HG02588 (cell line): ENCODE results near the gene ATP8A1.
A peak's percentile ranks its signal among the peaks of the same experiment; 100 is the strongest.
"Not testable (repeated sequence)": the region's sequence is repeated elsewhere in the genome, so short reads cannot be mapped to it uniquely, and the experiment has no call there.

Experiments
- ATAC-seq: cut with Tn5 transposase; IDR thresholded peaks from one replicate; pipeline ENCODE4 v1.9.1; 2021; ENCODE audit warnings: mild to moderate bottlenecking, moderate library complexity; ENCODE audit not compliant: unreplicated experiment

ATP8A1 gene

DNA sequence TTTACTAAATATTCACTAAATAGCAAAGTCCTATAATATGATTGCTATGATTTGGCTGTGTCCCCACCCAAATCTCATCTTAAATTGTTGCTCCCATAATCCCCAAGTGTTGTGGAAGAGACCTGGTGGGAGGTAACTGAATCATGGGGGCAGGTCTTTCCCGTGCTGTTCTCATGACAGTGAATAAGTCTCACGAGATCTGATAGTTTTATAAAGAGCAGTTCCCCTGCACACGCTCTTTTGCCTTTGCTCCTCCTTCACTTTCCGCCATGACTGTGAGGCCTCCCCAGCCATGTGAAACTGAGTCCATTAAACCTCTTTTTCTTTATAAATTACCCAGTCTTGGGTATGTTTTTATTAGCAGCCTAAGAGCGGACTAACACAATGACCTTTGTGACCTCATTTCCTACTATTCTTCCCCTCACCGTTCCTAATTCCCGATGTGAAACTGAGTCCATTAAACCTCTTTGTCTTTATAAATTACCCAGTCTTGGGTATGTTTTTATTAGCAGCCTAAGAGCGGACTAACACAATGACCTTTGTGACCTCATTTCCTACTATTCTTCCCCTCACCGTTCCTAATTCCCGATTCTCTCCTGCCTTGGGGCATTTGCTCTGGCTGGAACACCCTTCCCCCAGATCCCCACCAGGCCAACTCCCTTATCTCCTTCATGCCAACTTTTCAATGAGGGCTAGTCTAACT lies 4.2 kb downstream of the ATP8A1 start:
- ATAC-seq: not testable (repeated sequence)

GRCh38 chr4:42649870-42650269 lies 7.0 kb downstream of the ATP8A1 start:
- no peak for ATAC-seq

GRCh38 chr4:42646999-42647541 lies 9.8 kb downstream of the ATP8A1 start:
- ATAC-seq: no peak

DNA sequence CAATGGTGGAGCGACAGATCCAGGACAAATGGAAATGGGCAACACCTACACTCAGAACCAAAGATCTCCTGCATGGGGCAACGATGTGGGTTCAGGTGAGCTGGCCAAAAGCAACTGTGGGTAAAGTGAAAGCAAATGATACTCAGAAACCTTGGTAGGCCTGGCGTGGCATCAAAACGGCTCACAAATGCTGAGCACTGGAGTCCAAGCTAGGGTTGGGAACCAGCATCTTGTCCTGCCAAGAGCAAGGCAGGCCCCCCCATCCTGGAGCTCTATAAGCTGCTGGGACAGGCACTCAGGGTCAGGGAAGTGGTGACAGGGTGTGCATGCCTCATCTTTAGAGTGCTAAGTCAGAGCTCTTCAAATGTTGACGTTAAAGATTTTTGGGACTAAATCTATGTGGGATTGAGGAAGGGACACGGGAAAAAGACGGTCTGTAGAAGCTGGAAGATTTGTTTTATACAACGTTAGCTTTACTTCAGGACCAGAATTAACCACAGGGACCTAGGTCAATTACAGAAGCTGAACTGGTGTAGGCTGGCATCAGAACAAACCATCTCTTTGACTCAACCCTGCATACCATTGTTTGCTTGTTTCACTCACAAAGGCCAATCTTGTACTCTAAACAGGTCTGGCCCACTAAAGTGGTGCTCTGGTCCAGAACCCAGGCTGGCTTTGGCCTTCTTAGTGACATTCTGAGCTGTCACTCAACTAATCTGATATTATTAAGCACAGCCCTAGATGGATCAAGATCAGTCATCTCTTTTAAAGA lies 10.7 kb downstream of the ATP8A1 start:
- ATAC-seq: no peak

DNA sequence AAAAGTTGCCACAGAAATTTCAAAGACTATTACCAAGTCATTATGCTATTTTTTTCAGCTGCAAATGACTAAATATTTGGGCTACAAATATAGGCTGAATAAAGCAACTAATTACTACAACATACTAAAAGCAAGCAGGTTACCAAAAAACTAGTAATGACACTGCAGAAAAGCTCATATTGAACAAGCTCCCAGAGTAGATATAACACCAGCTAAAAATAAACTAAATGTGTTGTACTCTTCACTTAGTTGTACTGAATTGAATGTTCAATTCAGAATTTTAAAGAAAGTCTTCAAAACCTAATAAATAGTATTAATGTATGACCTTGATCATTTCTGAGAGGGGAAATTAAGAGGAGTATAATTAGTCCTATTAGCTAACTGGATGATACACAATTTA lies 12.0 kb downstream of the ATP8A1 start:
- no peak for ATAC-seq

DNA sequence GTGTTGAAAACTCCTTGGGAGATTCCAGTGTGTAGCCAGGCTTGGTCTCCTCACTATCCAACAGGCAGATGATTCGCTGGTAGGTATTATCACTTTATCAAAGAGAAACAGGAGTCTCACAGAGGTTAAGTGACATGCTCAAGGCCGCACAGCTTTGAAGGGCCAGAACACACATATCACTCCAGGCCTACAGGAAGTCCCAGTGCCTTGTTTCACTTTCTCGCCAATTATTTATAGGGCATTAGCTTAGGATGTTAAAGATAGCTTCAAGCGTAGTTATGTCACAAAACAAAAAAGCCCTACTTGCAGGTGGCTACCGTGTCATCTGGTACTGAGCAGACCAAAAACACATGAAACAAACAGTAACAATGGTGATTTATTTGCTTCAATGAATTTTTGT lies 13.2 kb downstream of the ATP8A1 start:
- ATAC-seq: peak; percentile 53

GRCh38 chr4:42642845-42643615 lies 13.9 kb downstream of the ATP8A1 start:
- no peak for ATAC-seq

DNA sequence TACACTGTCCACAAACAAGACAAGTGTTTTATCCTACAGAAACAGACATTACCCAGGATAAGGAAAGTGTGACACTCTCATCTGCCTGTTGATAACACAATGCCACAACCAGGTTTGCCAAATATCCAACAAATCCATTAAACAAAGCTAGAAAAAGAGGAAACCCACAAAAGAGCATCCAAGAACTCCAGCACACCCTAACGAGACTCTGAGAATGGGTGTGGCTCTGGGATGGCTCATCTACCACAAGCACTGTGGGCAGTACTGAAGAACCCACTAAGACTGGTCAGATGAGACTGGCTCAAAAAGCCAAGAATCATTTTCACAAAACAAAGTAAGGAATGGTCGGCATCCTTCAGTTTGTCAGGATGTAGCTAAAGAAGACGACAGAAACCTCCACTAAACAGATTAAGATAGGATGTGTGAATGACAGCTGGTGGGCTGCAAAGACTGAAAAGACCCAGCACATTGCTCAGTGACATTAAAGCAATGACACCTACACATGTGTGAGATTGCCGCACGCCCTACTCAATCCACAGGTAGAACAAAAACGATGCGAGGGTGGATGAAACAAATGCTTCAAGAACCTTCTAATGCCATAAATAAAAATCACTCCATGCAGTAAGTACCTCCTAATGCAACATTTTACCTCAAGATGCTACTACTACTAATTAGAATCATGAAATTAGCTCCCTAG lies 14.7 kb downstream of the ATP8A1 start:
- no peak for ATAC-seq

- ATAC-seq: no peak
Measured at GRCh38 chr4:42641656-42642055, 15.2 kb downstream of the ATP8A1 start.

- ATAC-seq: no peak
Measured at GRCh38 chr4:42641161-42641560, 15.7 kb downstream of the ATP8A1 start.

DNA sequence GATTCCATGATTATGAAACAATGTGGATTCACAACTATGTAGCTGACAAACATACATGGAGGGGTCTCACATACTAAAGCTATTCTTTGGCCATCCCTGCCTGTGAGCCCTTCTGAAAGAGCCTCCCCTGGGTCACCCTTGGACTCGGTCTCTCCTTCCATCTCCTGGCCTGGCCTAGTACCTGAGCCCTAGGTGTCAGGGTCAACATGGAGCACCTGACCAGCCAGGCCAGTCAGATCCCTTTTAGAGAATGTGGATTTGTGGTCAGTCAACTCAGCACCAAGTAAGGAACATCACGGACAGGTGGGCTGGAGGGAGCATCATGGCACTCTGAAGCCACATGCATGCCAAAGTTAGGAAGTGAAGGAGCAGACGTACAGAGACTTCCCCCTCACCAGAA lies 16.3 kb downstream of the ATP8A1 start:
- no peak for ATAC-seq

DNA sequence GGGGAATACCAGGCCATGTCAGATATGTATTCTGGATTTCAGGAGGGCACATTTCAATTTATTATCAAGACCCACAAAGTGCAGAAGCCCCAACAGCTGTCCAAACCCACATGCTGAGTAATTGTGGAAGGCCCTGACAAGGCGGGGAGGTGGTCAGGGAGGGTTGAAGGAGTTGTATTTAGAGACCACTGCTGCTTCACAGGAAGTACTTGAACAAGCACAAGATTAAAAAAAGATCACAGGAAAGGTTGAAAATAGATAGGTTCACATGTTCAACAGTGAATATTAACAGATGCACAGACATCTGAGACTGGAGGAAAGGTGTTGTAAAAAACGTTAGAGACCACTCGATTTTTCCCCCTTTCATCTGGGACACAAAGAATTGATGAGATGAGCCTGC lies 17.9 kb downstream of the ATP8A1 start:
- ATAC-seq: peak; percentile 57

DNA sequence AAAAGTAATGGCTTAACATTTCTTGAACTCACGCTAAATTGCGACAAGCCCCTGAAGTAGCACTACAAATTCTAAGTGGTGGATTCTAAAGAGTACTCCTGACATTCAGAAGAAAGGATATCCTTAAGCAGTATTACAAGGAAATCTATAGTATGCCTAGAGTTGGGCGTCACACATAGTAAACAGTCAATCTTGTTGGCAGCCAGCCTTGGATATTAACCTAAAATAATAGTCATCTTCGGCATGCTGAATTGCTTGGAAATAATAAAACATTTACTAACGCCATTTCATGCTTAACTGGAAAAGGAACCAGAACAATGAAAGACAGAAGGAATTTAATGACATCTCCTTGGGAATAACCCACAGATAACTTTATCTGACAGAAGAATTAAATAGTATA lies 18.6 kb downstream of the ATP8A1 start:
- no peak for ATAC-seq

DNA sequence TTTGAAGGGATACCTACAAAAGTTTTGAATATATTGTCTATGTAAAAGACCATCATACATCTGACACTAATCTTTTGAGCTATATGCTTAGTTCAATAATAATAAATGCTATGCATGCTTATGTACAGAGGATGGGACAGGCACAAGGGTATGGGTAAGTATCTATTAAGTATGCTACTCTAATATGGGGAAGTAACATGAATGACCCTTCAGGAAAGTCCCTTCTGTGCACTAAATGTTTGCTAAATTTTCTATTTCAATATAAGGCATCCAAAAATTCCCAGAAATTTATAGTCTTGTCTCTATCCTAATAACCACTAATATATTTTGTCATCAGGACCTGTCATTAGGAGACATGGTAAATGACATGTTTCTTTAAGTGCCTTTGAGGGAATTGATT lies 19.0 kb downstream of the ATP8A1 start:
- ATAC-seq: no peak

DNA sequence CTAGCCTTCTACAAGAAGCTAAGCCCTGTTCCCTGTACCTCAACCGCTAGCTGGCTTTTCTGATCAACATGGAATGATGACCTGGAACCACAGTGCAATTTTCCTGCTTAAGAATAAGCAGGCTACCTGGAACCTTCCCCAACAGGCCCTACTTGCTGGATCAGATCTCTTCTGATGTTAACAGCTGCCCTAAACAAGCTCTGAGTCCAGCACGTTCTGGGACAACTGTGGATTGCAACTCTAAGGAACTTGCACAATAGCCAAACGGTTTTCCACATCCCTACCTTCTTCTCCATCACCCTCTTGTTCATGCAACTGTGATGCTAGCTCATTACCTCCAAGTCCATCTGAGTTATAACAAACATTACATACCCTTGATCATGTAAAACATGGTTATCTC lies 19.8 kb downstream of the ATP8A1 start:
- no peak for ATAC-seq

DNA sequence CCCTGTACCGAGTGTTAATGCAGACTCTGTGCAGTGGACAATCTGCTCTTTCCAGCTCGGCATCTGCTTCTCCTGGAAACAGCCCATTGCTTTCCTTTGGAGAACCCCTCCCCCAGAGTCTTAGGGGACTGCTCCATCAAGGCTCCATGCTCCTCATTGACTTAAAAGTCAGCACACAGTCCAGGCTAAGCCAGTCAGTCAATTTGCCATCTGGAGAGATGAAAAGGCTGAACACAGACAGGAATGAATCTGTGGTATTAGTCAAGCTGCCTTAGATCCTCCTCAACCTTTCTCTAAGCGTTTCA lies 20.3 kb downstream of the ATP8A1 start:
- no peak for ATAC-seq

DNA sequence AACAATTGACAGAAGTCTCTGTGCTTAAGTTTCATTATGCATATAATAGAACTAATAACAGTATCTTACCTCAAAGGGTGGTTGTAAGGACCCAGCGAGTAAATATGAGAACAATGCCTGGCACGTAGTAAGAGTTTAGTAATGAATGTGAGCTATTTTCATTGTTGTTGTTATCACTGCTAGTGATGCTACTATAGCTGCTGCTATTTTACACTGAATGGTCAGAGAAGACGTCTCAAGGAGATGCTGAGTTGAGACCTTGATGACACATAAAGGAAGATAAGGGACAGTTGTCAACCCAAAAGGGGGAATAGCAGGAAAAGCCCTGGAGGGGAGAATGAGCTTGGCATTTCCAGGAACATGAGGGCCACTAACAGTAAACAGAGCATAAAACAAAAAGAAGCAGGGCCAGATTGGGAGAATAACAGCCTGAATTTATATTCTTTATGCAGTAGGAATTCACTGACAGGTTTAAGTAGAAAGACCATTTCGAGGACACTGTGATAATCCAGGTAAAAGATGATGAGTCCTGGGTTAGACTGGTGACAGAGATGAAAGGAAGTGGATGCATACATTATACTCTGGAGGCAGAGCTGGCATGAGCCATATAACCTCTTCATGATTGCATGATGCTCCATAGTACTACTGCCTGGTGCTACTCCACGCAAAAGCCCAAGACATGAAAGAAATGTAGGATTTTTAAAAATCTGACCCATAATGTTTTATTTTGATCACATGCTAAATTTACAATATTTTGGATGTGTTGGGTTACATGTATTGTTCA lies 23.1 kb downstream of the ATP8A1 start:
- peak; percentile 60 for ATAC-seq

- ATAC-seq: no peak
Measured at GRCh38 chr4:42632653-42633382, 24.1 kb downstream of the ATP8A1 start.

- no peak for ATAC-seq
Measured at GRCh38 chr4:42630908-42631307, 26.0 kb downstream of the ATP8A1 start.

- no peak for ATAC-seq
Measured at GRCh38 chr4:42628740-42629139, 28.2 kb downstream of the ATP8A1 start.
